22Rv1 (cell line): ENCODE measurements around the gene PARVB.

ENCODE experiments used
- H3K27ac ChIP-seq: fragments of 450-650 bp; 2 replicates; pipeline ENCODE4 v1.5.1; 2017
- CTCF ChIP-seq: fragments of 450-650 bp; IDR thresholded peaks from 2 replicates; pipeline ENCODE4 v1.5.1; 2017; ENCODE audit warnings: mild to moderate bottlenecking
- ZFX ChIP-seq: fragments of 450-650 bp; IDR thresholded peaks from 2 replicates; pipeline ENCODE4 v1.6.1; 2017; ENCODE audit warnings: antibody characterized with exemption, borderline replicate concordance

The PARVB gene

GRCh38 chr22:44098021-44098739, 74.1 kb downstream of the PARVB start:
- no peak overlapping the region for H3K27ac ChIP-seq
- TF ChIP-seq ZFX: no peak
- no peak for TF ChIP-seq CTCF

GRCh38 chr22:44098966-44099530, 74.9 kb downstream of the PARVB start:
- TF ChIP-seq ZFX (no peak), CTCF (no peak)
- H3K27ac ChIP-seq: no peak overlapping the region

GRCh38 chr22:44099696-44100095, 75.6 kb downstream of the PARVB start:
- no peak overlapping the region for H3K27ac ChIP-seq
- no peak for TF ChIP-seq CTCF
- no peak for TF ChIP-seq ZFX

GRCh38 chr22:44100411-44100810, 76.3 kb downstream of the PARVB start:
- TF ChIP-seq ZFX: no peak
- TF ChIP-seq CTCF: no peak
- no peak overlapping the region for H3K27ac ChIP-seq

- TF ChIP-seq ZFX: no peak
- TF ChIP-seq CTCF: no peak
These were observed 78.0 kb downstream of the PARVB start for GRCh38 chr22:44102121-44102520.

GRCh38 chr22:44102856-44103255, 78.8 kb downstream of the PARVB start:
- H3K27ac ChIP-seq: no peak overlapping the region
- TF ChIP-seq ZFX (no peak), CTCF (no peak)

More at GRCh38 chr22:44102121-44102520, 78.0 kb downstream of the PARVB start:
- H3K27ac ChIP-seq: no peak overlapping the region

- H3K27ac ChIP-seq: peak overlapping the region; percentile 13; the same call in 1 of the 2 replicates
- TF ChIP-seq CTCF (no peak), ZFX (no peak)
These were observed 79.8 kb downstream of the PARVB start for GRCh38 chr22:44103735-44104480.
